ENCODE results near the gene LZTFL1. TPM values are rescaled to one million over a fixed set of nuclear protein-coding genes. Genes with fewer than 3 reads are reported as not detected.

LZTFL1 gene
- polyA plus RNA-seq, 4 donors, result 4.5 to 34.4 (median 6.5) TPM

GRCh38 chr3:45785605-45786150 is 56.2 kb downstream of the LZTFL1 start:
- DNase-seq (no peak), FAIRE-seq (no peak)

GRCh38 chr3:45783667-45784066 is 58.3 kb downstream of the LZTFL1 start:
- H3K27ac ChIP-seq (ENCODE audit: low read depth in 1 of 3, low read length in 2 of 3), result peak overlapping the region in 1 of 3 donors; percentile 81
- H3K36me3 ChIP-seq (ENCODE audit: control insufficient read depth in 3 of 3, insufficient read depth in 2 of 3, low read depth in 1 of 3, low read length in 3 of 3), result peaks cover 0 to 51% (median 4%) of the 10 kb centered on the region in 3 donors
- H3K4me1 ChIP-seq (ENCODE audit: control insufficient read depth in 3 of 3, insufficient read depth in 2 of 3, low read depth in 1 of 3, low read length in 2 of 3), result peaks cover 0 to 55% (median 15%) of the 10 kb centered on the region in 3 donors
- no peaks in the 10 kb centered on the region for H3K27me3 ChIP-seq (ENCODE audit: control insufficient read depth in 3 of 3, insufficient read depth in 3 of 3, low read length in 3 of 3)
- DNase-seq (peak; percentile 76 to 78), FAIRE-seq (no peak)
- no peak overlapping the region for H3K4me3 ChIP-seq (ENCODE audit: low read depth in 1 of 3, low read length in 3 of 3)
- H3K9me3 ChIP-seq (ENCODE audit: control insufficient read depth in 2 of 2, insufficient read depth in 1 of 2, low read depth in 1 of 2, low read length in 1 of 2), result peaks cover 0 to 4% of the 10 kb centered on the region in 2 donors
- 49 to 70% (median 64%) methylated on average over 3 of the region's 3 CpGs for WGBS, 3 donors

More at GRCh38 chr3:45785605-45786150, 56.2 kb downstream of the LZTFL1 start:
- Histone ChIP-seq H3K27me3 (ENCODE audit: control insufficient read depth in 3 of 3, insufficient read depth in 3 of 3, low read length in 3 of 3) (no peaks in the 10 kb centered on the region), H3K27ac (ENCODE audit: low read depth in 1 of 3, low read length in 2 of 3) (no peak overlapping the region), H3K9me3 (ENCODE audit: control insufficient read depth in 2 of 2, insufficient read depth in 1 of 2, low read depth in 1 of 2, low read length in 1 of 2) (peaks cover 0 to 7% of the 10 kb centered on the region in 2 donors), H3K36me3 (ENCODE audit: control insufficient read depth in 3 of 3, insufficient read depth in 2 of 3, low read depth in 1 of 3, low read length in 3 of 3) (peaks cover 0 to 44% (median 2%) of the 10 kb centered on the region in 3 donors), H3K4me3 (ENCODE audit: low read depth in 1 of 3, low read length in 3 of 3) (no peak overlapping the region), H3K4me1 (ENCODE audit: control insufficient read depth in 3 of 3, insufficient read depth in 2 of 3, low read depth in 1 of 3, low read length in 2 of 3) (peaks cover 0 to 35% (median 6%) of the 10 kb centered on the region in 3 donors)
- WGBS, 3 donors, result 81 to 97% (median 84%) methylated on average over 3 of the region's 3 CpGs

GRCh38 chr3:45782381-45782780 is 59.5 kb downstream of the LZTFL1 start:
- Histone ChIP-seq H3K36me3 (ENCODE audit: control insufficient read depth in 3 of 3, insufficient read depth in 2 of 3, low read depth in 1 of 3, low read length in 3 of 3) (peaks cover 0 to 59% (median 4%) of the 10 kb centered on the region in 3 donors), H3K4me1 (ENCODE audit: control insufficient read depth in 3 of 3, insufficient read depth in 2 of 3, low read depth in 1 of 3, low read length in 2 of 3) (peaks cover 0 to 67% (median 22%) of the 10 kb centered on the region in 3 donors), H3K27me3 (ENCODE audit: control insufficient read depth in 3 of 3, insufficient read depth in 3 of 3, low read length in 3 of 3) (no peaks in the 10 kb centered on the region), H3K27ac (ENCODE audit: low read depth in 1 of 3, low read length in 2 of 3) (no peak overlapping the region), H3K9me3 (ENCODE audit: control insufficient read depth in 2 of 2, insufficient read depth in 1 of 2, low read depth in 1 of 2, low read length in 1 of 2) (peaks cover 0 to 4% of the 10 kb centered on the region in 2 donors), H3K4me3 (ENCODE audit: low read depth in 1 of 3, low read length in 3 of 3) (no peak overlapping the region)
- DNase-seq (no peak), FAIRE-seq (no peak)
- WGBS, 3 donors, result 90 to 94% (median 93%) methylated on average over 3 of the region's 3 CpGs

- DNase-seq (no peak), FAIRE-seq (no peak)
- Histone ChIP-seq H3K4me3 (ENCODE audit: low read depth in 1 of 3, low read length in 3 of 3) (no peak overlapping the region), H3K4me1 (ENCODE audit: control insufficient read depth in 3 of 3, insufficient read depth in 2 of 3, low read depth in 1 of 3, low read length in 2 of 3) (peaks cover 0 to 73% (median 22%) of the 10 kb centered on the region in 3 donors), H3K36me3 (ENCODE audit: control insufficient read depth in 3 of 3, insufficient read depth in 2 of 3, low read depth in 1 of 3, low read length in 3 of 3) (peaks cover 0 to 61% (median 4%) of the 10 kb centered on the region in 3 donors), H3K9me3 (ENCODE audit: control insufficient read depth in 2 of 2, insufficient read depth in 1 of 2, low read depth in 1 of 2, low read length in 1 of 2) (peaks cover 0 to 4% of the 10 kb centered on the region in 2 donors), H3K27me3 (ENCODE audit: control insufficient read depth in 3 of 3, insufficient read depth in 3 of 3, low read length in 3 of 3) (no peaks in the 10 kb centered on the region), H3K27ac (ENCODE audit: low read depth in 1 of 3, low read length in 2 of 3) (no peak overlapping the region)
- WGBS, 3 donors, result 92 to 98% (median 95%) methylated on average over 12 of the region's 12 CpGs
Measured at GRCh38 chr3:45781841-45782240, 60.1 kb downstream of the LZTFL1 start.

GRCh38 chr3:45781271-45781670 is 60.6 kb downstream of the LZTFL1 start:
- 84 to 90% (median 87%) methylated on average over 5 of the region's 5 CpGs for WGBS, 3 donors
- FAIRE-seq (no peak), DNase-seq (no peak)

GRCh38 chr3:45779746-45780735 is 61.9 kb downstream of the LZTFL1 start:
- no peak for FAIRE-seq
- no peak for DNase-seq
- 71 to 87% (median 81%) methylated on average over 33 to 35 of the region's 35 CpGs for WGBS, 3 donors
- Histone ChIP-seq H3K4me3 (ENCODE audit: low read depth in 1 of 3, low read length in 3 of 3) (no peak overlapping the region), H3K4me1 (ENCODE audit: control insufficient read depth in 3 of 3, insufficient read depth in 2 of 3, low read depth in 1 of 3, low read length in 2 of 3) (peaks cover 0 to 87% (median 26%) of the 10 kb centered on the region in 3 donors), H3K9me3 (ENCODE audit: control insufficient read depth in 2 of 2, insufficient read depth in 1 of 2, low read depth in 1 of 2, low read length in 1 of 2) (peaks cover 0 to 4% of the 10 kb centered on the region in 2 donors), H3K27me3 (ENCODE audit: control insufficient read depth in 3 of 3, insufficient read depth in 3 of 3, low read length in 3 of 3) (no peaks in the 10 kb centered on the region), H3K27ac (ENCODE audit: low read depth in 1 of 3, low read length in 2 of 3) (peak overlapping the region in 2 of 3 donors; percentile 44 to 53), H3K36me3 (ENCODE audit: control insufficient read depth in 3 of 3, insufficient read depth in 2 of 3, low read depth in 1 of 3, low read length in 3 of 3) (peaks cover 0 to 67% (median 4%) of the 10 kb centered on the region in 3 donors)

More at GRCh38 chr3:45781271-45781670, 60.6 kb downstream of the LZTFL1 start:
- Histone ChIP-seq H3K4me1 (ENCODE audit: control insufficient read depth in 3 of 3, insufficient read depth in 2 of 3, low read depth in 1 of 3, low read length in 2 of 3) (peaks cover 0 to 78% (median 22%) of the 10 kb centered on the region in 3 donors), H3K9me3 (ENCODE audit: control insufficient read depth in 2 of 2, insufficient read depth in 1 of 2, low read depth in 1 of 2, low read length in 1 of 2) (peaks cover 0 to 4% of the 10 kb centered on the region in 2 donors), H3K4me3 (ENCODE audit: low read depth in 1 of 3, low read length in 3 of 3) (no peak overlapping the region), H3K27ac (ENCODE audit: low read depth in 1 of 3, low read length in 2 of 3) (no peak overlapping the region), H3K36me3 (ENCODE audit: control insufficient read depth in 3 of 3, insufficient read depth in 2 of 3, low read depth in 1 of 3, low read length in 3 of 3) (peaks cover 0 to 62% (median 4%) of the 10 kb centered on the region in 3 donors), H3K27me3 (ENCODE audit: control insufficient read depth in 3 of 3, insufficient read depth in 3 of 3, low read length in 3 of 3) (no peaks in the 10 kb centered on the region)

- Histone ChIP-seq H3K36me3 (ENCODE audit: control insufficient read depth in 3 of 3, insufficient read depth in 2 of 3, low read depth in 1 of 3, low read length in 3 of 3) (peaks cover 0 to 72% (median 4%) of the 10 kb centered on the region in 3 donors), H3K27me3 (ENCODE audit: control insufficient read depth in 3 of 3, insufficient read depth in 3 of 3, low read length in 3 of 3) (no peaks in the 10 kb centered on the region), H3K27ac (ENCODE audit: low read depth in 1 of 3, low read length in 2 of 3) (peak overlapping the region; percentile 3 to 53 (median 44)), H3K4me1 (ENCODE audit: control insufficient read depth in 3 of 3, insufficient read depth in 2 of 3, low read depth in 1 of 3, low read length in 2 of 3) (peaks cover 0 to 86% (median 27%) of the 10 kb centered on the region in 3 donors), H3K4me3 (ENCODE audit: low read depth in 1 of 3, low read length in 3 of 3) (no peak overlapping the region), H3K9me3 (ENCODE audit: control insufficient read depth in 2 of 2, insufficient read depth in 1 of 2, low read depth in 1 of 2, low read length in 1 of 2) (no peaks in the 10 kb centered on the region)
- no peak for FAIRE-seq
- WGBS, 3 donors, result 14 to 53% (median 40%) methylated on average over 3 of the region's 3 CpGs
- peak; percentile 30 to 92 for DNase-seq
Measured at GRCh38 chr3:45778761-45779201, 63.1 kb downstream of the LZTFL1 start.

GRCh38 chr3:45777746-45778386 is 64.1 kb downstream of the LZTFL1 start:
- Histone ChIP-seq H3K9me3 (ENCODE audit: control insufficient read depth in 2 of 2, insufficient read depth in 1 of 2, low read depth in 1 of 2, low read length in 1 of 2) (no peaks in the 10 kb centered on the region), H3K4me3 (ENCODE audit: low read depth in 1 of 3, low read length in 3 of 3) (no peak overlapping the region), H3K27me3 (ENCODE audit: control insufficient read depth in 3 of 3, insufficient read depth in 3 of 3, low read length in 3 of 3) (no peaks in the 10 kb centered on the region), H3K4me1 (ENCODE audit: control insufficient read depth in 3 of 3, insufficient read depth in 2 of 3, low read depth in 1 of 3, low read length in 2 of 3) (peaks cover 0 to 86% (median 21%) of the 10 kb centered on the region in 3 donors), H3K27ac (ENCODE audit: low read depth in 1 of 3, low read length in 2 of 3) (peak overlapping the region in 1 of 3 donors; percentile 94), H3K36me3 (ENCODE audit: control insufficient read depth in 3 of 3, insufficient read depth in 2 of 3, low read depth in 1 of 3, low read length in 3 of 3) (peaks cover 0 to 70% (median 4%) of the 10 kb centered on the region in 3 donors)
- 84 to 89% (median 86%) methylated on average over 11 of the region's 11 CpGs for WGBS, 3 donors
- no peak for FAIRE-seq
- no peak for DNase-seq
